Endometrium (tissue), 2 donors: ENCODE data around the gene UROS.

Experiments used
- FAIRE-seq: peaks from 2 replicates; lab custom pipeline; 2012; peaks lifted over from hg19 to GRCh38; lab: Jason Lieb, UNC
- donor health status: control.
- donor health status: control.

UROS gene

GRCh38 chr10:125822878-125823662 lies at the start of gene UROS, which contains the start of gene BCCIP:
TSS of gene UROS (minus strand) at chr10:125823258. CDS start at chr10:125816499, 6,759 bp downstream.
TSS of gene BCCIP (plus strand) at chr10:125823546. CDS start at chr10:125823558, 12 bp downstream.
- FAIRE-seq = no peak

- FAIRE-seq = no peak
These were observed 48.3 kb upstream of the UROS start for GRCh38 chr10:125871338-125871737.

- FAIRE-seq = peak; percentile 78
These were observed 45.4 kb upstream of the UROS start for GRCh38 chr10:125868372-125868975.

- FAIRE-seq = no peak
These were observed 43.5 kb upstream of the UROS start for GRCh38 chr10:125866421-125867029.

GRCh38 chr10:125865120-125865519 lies 42.1 kb upstream of the UROS start:
- no peak for FAIRE-seq

- no peak for FAIRE-seq
These were observed 36.2 kb upstream of the UROS start for GRCh38 chr10:125859128-125859817.

GRCh38 chr10:125857185-125857760 lies 34.2 kb upstream of the UROS start:
- no peak for FAIRE-seq

GRCh38 chr10:125852487-125852886 lies 29.4 kb upstream of the UROS start:
- FAIRE-seq = no peak

- FAIRE-seq = no peak
These were observed 28.0 kb upstream of the UROS start for GRCh38 chr10:125850766-125851731.

GRCh38 chr10:125849448-125849847 lies 26.4 kb upstream of the UROS start:
- no peak for FAIRE-seq

GRCh38 chr10:125848857-125849256 lies 25.8 kb upstream of the UROS start:
- FAIRE-seq = no peak

GRCh38 chr10:125848371-125848770 lies 25.3 kb upstream of the UROS start:
- no peak for FAIRE-seq

- FAIRE-seq = no peak
These were observed 23.8 kb upstream of the UROS start for GRCh38 chr10:125846894-125847293.

GRCh38 chr10:125845617-125846016 lies 22.6 kb upstream of the UROS start:
- no peak for FAIRE-seq

- no peak for FAIRE-seq
These were observed 21.7 kb upstream of the UROS start for GRCh38 chr10:125844751-125845221.

GRCh38 chr10:125843603-125844329 lies 20.7 kb upstream of the UROS start:
- FAIRE-seq = no peak

GRCh38 chr10:125840955-125841354 lies 17.9 kb upstream of the UROS start:
- no peak for FAIRE-seq

- no peak for FAIRE-seq
These were observed 17.3 kb upstream of the UROS start for GRCh38 chr10:125840406-125840805.

GRCh38 chr10:125838802-125839575 lies 15.9 kb upstream of the UROS start:
- no peak for FAIRE-seq
